ENCODE measurements around the gene MED25. TPM values are rescaled to one million over a fixed set of nuclear protein-coding genes. Genes with fewer than 3 reads are reported as not detected.

Gene MED25
- total and polyA plus RNA-seq, 9 of the 15 experiments (the other 6 are each of a cell fraction or from before 2014, with no cell fraction given) = 4.1 to 93.9 (median 19.3) TPM

GRCh38 chr19:49863254-49863934 lies 45.3 kb downstream of the MED25 start:
- ATAC-seq (no peak), DNase-seq (ENCODE audit: extremely low read depth in 1 of 4, low spot score in 3 of 4) (no peak), FAIRE-seq (no peak)
- no peak overlapping the region for H3K4me2 ChIP-seq (ENCODE audit: insufficient read depth, low read length)
- H3K4me1 ChIP-seq (replicated peaks in 1 of 2; ENCODE audit: control insufficient read depth in 2 of 2, insufficient read depth in 2 of 2, low read length in 2 of 2) = peaks cover 23 to 81% of the 10 kb centered on the region in 2 experiments; a peak in 4 of 5 replicates
- ChIA-PET CTCF (ENCODE audit: low intra/inter-chr PET ratio) (no interaction called here), POLR2A (interaction anchor here (1.5 to 2.2 kb wide), 3 partner anchors 10 to 78 kb away, joined by 3 to 18 read pairs (median 7); partner anchors contain the start of gene PTOV1)
- 89% methylated on average over 24 of the region's 24 CpGs for WGBS (ENCODE audit: insufficient coverage, low coverage, missing lambda C conversion rate)
- intact Hi-C loops (cut with micrococcal nuclease) (no loop called here), in situ Hi-C loops (cut with MboI) (no loop called here)
- H3K27ac ChIP-seq (ENCODE audit: extremely low read depth, low read depth, low read length) = 0 out of 3 replicates have a peak overlapping the region, but pooled peaks have one; percentile 25
- H3K27me3 ChIP-seq (ENCODE audit: control insufficient read depth in 2 of 2, insufficient read depth in 2 of 2, low read length in 2 of 2) = no peaks in the 10 kb centered on the region
- H3K79me2 ChIP-seq (ENCODE audit: control insufficient read depth, insufficient read depth, low read length) = peaks cover 39% of the 10 kb centered on the region
- peaks cover 4% of the 10 kb centered on the region for H3K9me1 ChIP-seq (ENCODE audit: control insufficient read depth, insufficient read depth, low read length)
- H2AFZ ChIP-seq (ENCODE audit: low read depth, low read length) = no peak overlapping the region
- H3K36me3 ChIP-seq (ENCODE audit: control insufficient read depth, insufficient read depth, low read length) = peaks cover 65% of the 10 kb centered on the region
- H4K20me1 ChIP-seq (replicated peaks; ENCODE audit: control insufficient read depth, insufficient read depth, low read length) = peaks cover 24% of the 10 kb centered on the region; the same call in 1 of the 2 replicates
- H3K9ac ChIP-seq (ENCODE audit: insufficient read depth in 1 of 2, low read depth in 2 of 2, low read length in 2 of 2) = peak overlapping the region in 1 of 2 experiments; percentile 81; a peak in 2 of 4 replicates
- BruUV-seq (replicated peaks) = no TSS peak
- no peak overlapping the region for H3K4me3 ChIP-seq
- no peaks in the 10 kb centered on the region for H3K9me3 ChIP-seq (replicated peaks; ENCODE audit: control insufficient read depth, insufficient read depth, low read depth, low read length)
- 0 out of 2 replicates have a peak, but pooled peaks have one; percentile 42 for TF ChIP-seq ZBTB33 (CRISPR knock-in tag; IDR thresholded peaks at IDR 0.05)
- TF ChIP-seq PTBP1 (IDR thresholded peaks at IDR 0.05; ENCODE audit: low read depth, low read length) = no peak
- TF ChIP-seq RBFOX2 (IDR thresholded peaks at IDR 0.05; ENCODE audit: low read depth, low read length) = peak; percentile 11; the same call in 1 of the 2 replicates
- 0 out of 4 replicates have a peak, but pooled peaks of 1 of the 2 experiments have one; percentile 3 for TF ChIP-seq MNT (conservative IDR thresholded peaks at IDR 0.05)
- TF ChIP-seq KLF1 (tag; IDR thresholded peaks at IDR 0.05) = no peak
- no peak for TF ChIP-seq OTX1 (CRISPR knock-in tag; IDR thresholded peaks at IDR 0.05)
- peak; percentile 2; the same call in 1 of the 2 replicates for TF ChIP-seq XRCC5 (IDR thresholded peaks at IDR 0.05; ENCODE audit: low read depth, low read length)

All from K562 (cell line).